ENCODE measurements around the gene KRTAP12-1. TPM values are rescaled to one million over a fixed set of nuclear protein-coding genes. Genes with fewer than 3 reads are reported as not detected.

KRTAP12-1 gene
- total RNA-seq, 2 donors from 2014 or later = not detected

GRCh38 chr21:44716984-44717383, 35.0 kb upstream of the KRTAP12-1 start:
- DNase-seq (ENCODE audit: low spot score) = no peak
- H3K9me3 ChIP-seq = no peaks in the 10 kb centered on the region
- no peak overlapping the region for H3K27ac ChIP-seq
- no peak for TF ChIP-seq CTCF (IDR thresholded peaks at IDR 0.05)
- H3K4me1 ChIP-seq = peaks cover 0 to 4% of the 10 kb centered on the region in 2 donors
- peaks cover 0 to 13% of the 10 kb centered on the region in 2 donors for H3K27me3 ChIP-seq
- H3K4me3 ChIP-seq = no peak overlapping the region
- no peaks in the 10 kb centered on the region for H3K36me3 ChIP-seq

GRCh38 chr21:44714905-44715304, 32.9 kb upstream of the KRTAP12-1 start:
- DNase-seq (ENCODE audit: low spot score) = no peak
- Histone ChIP-seq H3K4me1 (peaks cover 0 to 24% of the 10 kb centered on the region in 2 donors), H3K27ac (no peak overlapping the region), H3K27me3 (peaks cover 0 to 28% of the 10 kb centered on the region in 2 donors), H3K4me3 (no peak overlapping the region), H3K9me3 (no peaks in the 10 kb centered on the region), H3K36me3 (no peaks in the 10 kb centered on the region)
- TF ChIP-seq CTCF (IDR thresholded peaks at IDR 0.05) = no peak

GRCh38 chr21:44713846-44714245, 31.9 kb upstream of the KRTAP12-1 start:
- TF ChIP-seq CTCF (IDR thresholded peaks at IDR 0.05) = no peak
- H3K27me3 ChIP-seq = peaks cover 0 to 36% of the 10 kb centered on the region in 2 donors
- no peak overlapping the region for H3K4me3 ChIP-seq
- H3K27ac ChIP-seq = no peak overlapping the region
- no peaks in the 10 kb centered on the region for H3K36me3 ChIP-seq
- DNase-seq (ENCODE audit: low spot score) = no peak
- no peaks in the 10 kb centered on the region for H3K9me3 ChIP-seq
- peaks cover 0 to 35% of the 10 kb centered on the region in 2 donors for H3K4me1 ChIP-seq

- Histone ChIP-seq H3K27me3 (peaks cover 0 to 41% of the 10 kb centered on the region in 2 donors), H3K36me3 (no peaks in the 10 kb centered on the region), H3K4me1 (peaks cover 0 to 42% of the 10 kb centered on the region in 2 donors), H3K4me3 (no peak overlapping the region), H3K9me3 (no peaks in the 10 kb centered on the region), H3K27ac (no peak overlapping the region)
- no peak for DNase-seq (ENCODE audit: low spot score)
- TF ChIP-seq CTCF (IDR thresholded peaks at IDR 0.05) = no peak
Observed at GRCh38 chr21:44713130-44713529, 31.2 kb upstream of the KRTAP12-1 start.

- Histone ChIP-seq H3K36me3 (no peaks in the 10 kb centered on the region), H3K9me3 (no peaks in the 10 kb centered on the region), H3K27me3 (peaks cover 0 to 45% of the 10 kb centered on the region in 2 donors), H3K27ac (no peak overlapping the region), H3K4me1 (peaks cover 0 to 46% of the 10 kb centered on the region in 2 donors), H3K4me3 (no peak overlapping the region)
- TF ChIP-seq CTCF (IDR thresholded peaks at IDR 0.05) = no peak
- DNase-seq (ENCODE audit: low spot score) = no peak
Observed at GRCh38 chr21:44712203-44713028, 30.5 kb upstream of the KRTAP12-1 start.
